GM12874 (cell line): ENCODE data around the gene SMIM14.

Source experiments
- CTCF ChIP-seq: IDR thresholded peaks from 2 replicates; pipeline ENCODE4 v1.5.1; 2011; ENCODE audit warnings: low read depth, mild to moderate bottlenecking, control low read depth, low read length, moderate library complexity; ENCODE audit not compliant: insufficient read depth

Gene SMIM14

GRCh38 chr4:39648827-39649558 is 10.3 kb upstream of the SMIM14 start:
- TF ChIP-seq CTCF = no peak

- no peak for TF ChIP-seq CTCF
Observed at GRCh38 chr4:39648213-39648612, 9.5 kb upstream of the SMIM14 start.

- no peak for TF ChIP-seq CTCF
Observed at GRCh38 chr4:39642885-39643552, 4.4 kb upstream of the SMIM14 start.

GRCh38 chr4:39641451-39641850 is 2.8 kb upstream of the SMIM14 start:
- no peak for TF ChIP-seq CTCF

- no peak for TF ChIP-seq CTCF
Observed at GRCh38 chr4:39637586-39638353, 895 bp downstream of the SMIM14 start.

- no peak for TF ChIP-seq CTCF
Observed at GRCh38 chr4:39637221-39637585, 1.5 kb downstream of the SMIM14 start.

GRCh38 chr4:39636531-39637184 is 2.0 kb downstream of the SMIM14 start:
- TF ChIP-seq CTCF = no peak
